K562 (cell line): ENCODE data around the gene C17orf113. TPM values are rescaled to one million over a fixed set of nuclear protein-coding genes. Genes with fewer than 3 reads are reported as not detected.

Source experiments
- ARID1B ChIP-seq: fragments of 450-650 bp; IDR thresholded peaks from 2 replicates; pipeline ENCODE4 v1.6.1; 2016; ENCODE audit warnings: antibody characterized with exemption, mild to moderate bottlenecking, inconsistent platforms
- GTF2F1 ChIP-seq: IDR thresholded peaks from 2 replicates; pipeline ENCODE4 v1.6.1; 2011; ENCODE audit warnings: low read depth, low read length, improper control_type of control experiment
- MED1 ChIP-seq: sonication (generic); formaldehyde crosslinking; IDR thresholded peaks from 2 replicates; pipeline ENCODE4 v1.8.1; 2023; ENCODE audit warnings: missing genetic modification reagents, borderline replicate concordance
- ZNF3 ChIP-seq: fragments of 250-450 bp; sonication (Bioruptor Pico); IDR thresholded peaks from 2 replicates; pipeline ENCODE4 v1.5.0; 2021; ENCODE audit warnings: mild to moderate bottlenecking, moderate library complexity
- polyA plus RNA-seq, 8 experiments: library from polyadenylated mRNA; depleted of rRNA in 4 of 8; stranded (reverse) in 5 of 8; unstranded in 3 of 8; fragments of >200 nt; fragmentation: Nextera tagmentation in 2 of 8; fragmentation: Illumina TruSeq in 1 of 8; extraction: Ambion mirVana in 2 of 8; extraction: Trizol in 1 of 8; gene quantifications; 2 replicates each; pipeline versions ENCODE4 v1.2.1 to v1.2.3, GENCODE V29; 2011 to 2014; ENCODE audit warnings: inconsistent platforms in 1 of 8, missing spikeins in 1 of 8
- total RNA-seq, 7 experiments: library from RNA; depleted of rRNA in 6 of 7; stranded (reverse); fragments of >200 nt in 6 of 7; fragmentation: Illumina TruSeq in 2 of 7; extraction: Trizol in 2 of 7; gene quantifications; 2 replicates each; pipeline versions ENCODE4 v1.2.1 to v1.2.3, GENCODE V29; 2011 to 2021; ENCODE audit warnings: low replicate concordance in 1 of 7
- TF ChIP-seq, protein P1 (sequence below): fragments of 250-450 bp; sonication (Bioruptor Pico); IDR thresholded peaks from 2 replicates; pipeline ENCODE4 v1.8.0; 2022; ENCODE audit warnings: inconsistent platforms
- TF ChIP-seq, protein P2 (sequence below): IDR thresholded peaks from 2 replicates; pipeline ENCODE4 v1.6.1; 2011; ENCODE audit warnings: borderline replicate concordance, low read depth, mild to moderate bottlenecking, moderate library complexity, low read length; ENCODE audit not compliant: insufficient read depth, poor library complexity, severe bottlenecking
- TF ChIP-seq, protein P3 (sequence below): fragments of 250-450 bp; sonication (Bioruptor Pico); IDR thresholded peaks from 2 replicates; pipeline ENCODE4 v1.8.0; 2021; ENCODE audit warnings: moderate library complexity, mild to moderate bottlenecking, inconsistent platforms

Gene C17orf113
- total and polyA plus RNA-seq, 9 of the 15 experiments (the other 6 are each of a cell fraction or from before 2014, with no cell fraction given), result 0.10 to 1.2 (median 0.31) TPM

DNA sequence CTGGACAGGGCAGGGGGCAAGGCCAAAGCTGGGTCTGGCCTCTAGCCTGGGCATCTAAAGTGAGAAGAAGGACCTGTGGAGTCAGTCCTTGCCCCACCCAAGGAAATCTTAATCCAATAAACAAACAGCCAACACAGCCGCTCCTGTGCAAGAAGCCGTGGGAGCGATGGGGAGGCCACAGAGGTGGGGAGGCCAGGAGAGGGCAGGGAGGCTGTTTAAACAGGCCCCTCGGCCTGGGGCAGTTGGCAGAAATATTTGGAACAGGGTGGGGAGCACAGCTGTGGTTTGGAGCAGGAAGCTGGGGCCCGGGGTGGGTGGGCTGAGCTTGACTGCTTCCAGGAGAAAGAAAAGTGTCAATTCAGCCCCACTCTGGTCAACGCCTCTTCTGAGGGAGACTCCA is 42.5 kb upstream of the C17orf113 start (continued):
- TF ChIP-seq, protein P1, sequence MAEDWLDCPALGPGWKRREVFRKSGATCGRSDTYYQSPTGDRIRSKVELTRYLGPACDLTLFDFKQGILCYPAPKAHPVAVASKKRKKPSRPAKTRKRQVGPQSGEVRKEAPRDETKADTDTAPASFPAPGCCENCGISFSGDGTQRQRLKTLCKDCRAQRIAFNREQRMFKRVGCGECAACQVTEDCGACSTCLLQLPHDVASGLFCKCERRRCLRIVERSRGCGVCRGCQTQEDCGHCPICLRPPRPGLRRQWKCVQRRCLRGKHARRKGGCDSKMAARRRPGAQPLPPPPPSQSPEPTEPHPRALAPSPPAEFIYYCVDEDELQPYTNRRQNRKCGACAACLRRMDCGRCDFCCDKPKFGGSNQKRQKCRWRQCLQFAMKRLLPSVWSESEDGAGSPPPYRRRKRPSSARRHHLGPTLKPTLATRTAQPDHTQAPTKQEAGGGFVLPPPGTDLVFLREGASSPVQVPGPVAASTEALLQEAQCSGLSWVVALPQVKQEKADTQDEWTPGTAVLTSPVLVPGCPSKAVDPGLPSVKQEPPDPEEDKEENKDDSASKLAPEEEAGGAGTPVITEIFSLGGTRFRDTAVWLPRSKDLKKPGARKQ, result no peak
- no peak for TF ChIP-seq GTF2F1
- no peak for TF ChIP-seq MED1 (CRISPR knock-in tag)
- TF ChIP-seq, protein P2, sequence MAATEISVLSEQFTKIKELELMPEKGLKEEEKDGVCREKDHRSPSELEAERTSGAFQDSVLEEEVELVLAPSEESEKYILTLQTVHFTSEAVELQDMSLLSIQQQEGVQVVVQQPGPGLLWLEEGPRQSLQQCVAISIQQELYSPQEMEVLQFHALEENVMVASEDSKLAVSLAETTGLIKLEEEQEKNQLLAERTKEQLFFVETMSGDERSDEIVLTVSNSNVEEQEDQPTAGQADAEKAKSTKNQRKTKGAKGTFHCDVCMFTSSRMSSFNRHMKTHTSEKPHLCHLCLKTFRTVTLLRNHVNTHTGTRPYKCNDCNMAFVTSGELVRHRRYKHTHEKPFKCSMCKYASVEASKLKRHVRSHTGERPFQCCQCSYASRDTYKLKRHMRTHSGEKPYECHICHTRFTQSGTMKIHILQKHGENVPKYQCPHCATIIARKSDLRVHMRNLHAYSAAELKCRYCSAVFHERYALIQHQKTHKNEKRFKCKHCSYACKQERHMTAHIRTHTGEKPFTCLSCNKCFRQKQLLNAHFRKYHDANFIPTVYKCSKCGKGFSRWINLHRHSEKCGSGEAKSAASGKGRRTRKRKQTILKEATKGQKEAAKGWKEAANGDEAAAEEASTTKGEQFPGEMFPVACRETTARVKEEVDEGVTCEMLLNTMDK, result no peak
- TF ChIP-seq ARID1B, result no peak
- TF ChIP-seq ZNF3 (CRISPR knock-in tag), result no peak
- TF ChIP-seq, protein P3, sequence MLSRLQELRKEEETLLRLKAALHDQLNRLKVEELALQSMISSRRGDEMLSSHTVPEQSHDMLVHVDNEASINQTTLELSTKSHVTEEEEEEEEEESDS, result no peak
- TF ChIP-seq, all 486 proteins: peak for 0
